ENCODE results near the gene OR51A2. TPM values are rescaled to one million over a fixed set of nuclear protein-coding genes. Genes with fewer than 3 reads are reported as not detected.

OR51A2 gene
- total RNA-seq, 2 donors from 2014 or later: not detected

- no peak for DNase-seq
- Mint-ChIP-seq H3K4me3 (no peak overlapping the region), H3K36me3 (ENCODE audit: low read depth) (no peaks in the 10 kb centered on the region), H3K4me1 (no peaks in the 10 kb centered on the region), H3K27ac (no peak overlapping the region), H3K27me3 (peaks cover 7% of the 10 kb centered on the region)
- no peaks in the 10 kb centered on the region for H3K9me3 ChIP-seq (ENCODE audit: control insufficient read depth, low read length, poor library complexity, severe bottlenecking)
- no peak for ATAC-seq
Measured at GRCh38 chr11:4932751-4933150, 22.8 kb downstream of the OR51A2 start.

DNA sequence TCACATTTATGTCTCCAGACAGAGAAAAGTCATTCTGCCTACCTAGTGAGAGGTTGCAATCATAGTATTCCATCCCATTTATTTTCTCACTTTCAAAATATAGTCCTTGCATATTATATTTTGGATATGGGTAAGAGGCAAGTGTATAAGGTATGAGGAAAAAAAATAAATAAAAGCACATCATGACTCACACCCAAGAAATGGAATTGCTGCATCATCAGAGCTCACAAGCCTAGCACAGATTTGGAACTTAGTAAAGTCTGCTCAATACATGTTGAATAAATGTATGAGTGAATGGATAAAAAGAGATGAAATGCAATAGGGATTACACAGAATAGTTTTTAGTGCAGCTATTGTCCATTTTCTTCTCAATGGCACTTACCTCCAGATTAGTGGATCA, 28.9 kb downstream of the OR51A2 start:
- Mint-ChIP-seq H3K4me1 (no peaks in the 10 kb centered on the region), H3K4me3 (no peak overlapping the region)

GRCh38 chr11:4924239-4924638, 31.3 kb downstream of the OR51A2 start, which contains the start of gene OR51G1:
TSS of gene OR51G1 (minus strand) at chr11:4924339. CDS start at chr11:4924339, 0 bp downstream.
- H3K9me3 ChIP-seq (ENCODE audit: control insufficient read depth, low read length, poor library complexity, severe bottlenecking): no peaks in the 10 kb centered on the region
- Mint-ChIP-seq H3K27me3 (no peaks in the 10 kb centered on the region), H3K36me3 (ENCODE audit: low read depth) (no peaks in the 10 kb centered on the region), H3K4me1 (no peaks in the 10 kb centered on the region), H3K27ac (no peak within 1 kb of the TSS), H3K4me3 (no peak within 1 kb of the TSS)
- no peak for DNase-seq
- no peak for ATAC-seq

More for the DNA sequence above, 28.9 kb downstream of the OR51A2 start:
- DNase-seq (no peak), ATAC-seq (no peak)
- no peak overlapping the region for H3K27ac Mint-ChIP-seq
- H3K27me3 Mint-ChIP-seq: no peaks in the 10 kb centered on the region
- no peaks in the 10 kb centered on the region for H3K9me3 ChIP-seq (ENCODE audit: control insufficient read depth, low read length, poor library complexity, severe bottlenecking)
- no peaks in the 10 kb centered on the region for H3K36me3 Mint-ChIP-seq (ENCODE audit: low read depth)

GRCh38 chr11:4922304-4922703, 33.2 kb downstream of the OR51A2 start:
- ATAC-seq: no peak
- Mint-ChIP-seq H3K27ac (no peak overlapping the region), H3K36me3 (ENCODE audit: low read depth) (no peaks in the 10 kb centered on the region), H3K4me1 (no peaks in the 10 kb centered on the region), H3K27me3 (no peaks in the 10 kb centered on the region), H3K4me3 (no peak overlapping the region)
- no peaks in the 10 kb centered on the region for H3K9me3 ChIP-seq (ENCODE audit: control insufficient read depth, low read length, poor library complexity, severe bottlenecking)
- no peak for DNase-seq

- Mint-ChIP-seq H3K4me3 (no peak overlapping the region), H3K4me1 (no peaks in the 10 kb centered on the region), H3K27ac (no peak overlapping the region), H3K36me3 (ENCODE audit: low read depth) (no peaks in the 10 kb centered on the region), H3K27me3 (no peaks in the 10 kb centered on the region)
- DNase-seq (no peak), ATAC-seq (no peak)
- no peaks in the 10 kb centered on the region for H3K9me3 ChIP-seq (ENCODE audit: control insufficient read depth, low read length, poor library complexity, severe bottlenecking)
Measured at GRCh38 chr11:4921796-4922195, 33.7 kb downstream of the OR51A2 start.

DNA sequence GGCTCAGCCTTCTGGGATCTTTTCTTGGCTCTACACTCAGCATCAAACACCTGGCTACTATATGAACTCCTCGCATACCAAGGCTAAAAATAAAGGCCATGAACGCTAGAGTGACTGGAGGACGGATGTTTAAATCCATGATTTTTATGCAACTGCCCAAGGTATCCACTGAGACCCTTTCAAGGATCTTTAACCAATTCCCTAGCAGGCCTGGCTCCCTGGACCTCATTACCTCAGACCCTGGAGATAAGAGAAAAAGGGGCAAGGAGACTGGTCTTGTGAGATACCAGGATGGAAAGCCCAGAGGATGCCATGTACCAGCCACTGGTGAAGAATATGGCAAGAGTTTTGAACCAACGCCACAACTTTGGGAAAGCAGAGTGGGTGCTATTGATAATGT, 36.3 kb downstream of the OR51A2 start, which contains the start of gene OR51G2:
OR51G2 (minus strand) TSS at position 101 of the 400 bp plus-strand sequence. CDS start 3,687 bp downstream, outside the sequence.
- ATAC-seq (no peak), DNase-seq (no peak)
- H3K36me3 Mint-ChIP-seq (ENCODE audit: low read depth): no peaks in the 10 kb centered on the region
- H3K27ac Mint-ChIP-seq: no peak within 1 kb of the TSS
- no peaks in the 10 kb centered on the region for H3K27me3 Mint-ChIP-seq
- no peak within 1 kb of the TSS for H3K4me3 Mint-ChIP-seq
- no peaks in the 10 kb centered on the region for H3K9me3 ChIP-seq (ENCODE audit: control insufficient read depth, low read length, poor library complexity, severe bottlenecking)
- no peaks in the 10 kb centered on the region for H3K4me1 Mint-ChIP-seq

GRCh38 chr11:4916581-4916980, 38.9 kb downstream of the OR51A2 start:
- Mint-ChIP-seq H3K27me3 (peaks cover 7% of the 10 kb centered on the region), H3K36me3 (ENCODE audit: low read depth) (no peaks in the 10 kb centered on the region), H3K4me3 (no peak overlapping the region), H3K4me1 (no peaks in the 10 kb centered on the region), H3K27ac (no peak overlapping the region)
- DNase-seq (no peak), ATAC-seq (no peak)
- H3K9me3 ChIP-seq (ENCODE audit: control insufficient read depth, low read length, poor library complexity, severe bottlenecking): no peaks in the 10 kb centered on the region

Other genes with a start within 250 kb of the OR51A2 start
- not detected for gene OR51F1, start 185.8 kb downstream of the OR51A2 start, total RNA-seq
- not detected for gene OR52R1, start 151.3 kb downstream of the OR51A2 start, total RNA-seq
- not detected for gene OR51F2, start 134.4 kb downstream of the OR51A2 start, total RNA-seq
- gene OR51S1, start 106.5 kb downstream of the OR51A2 start, total RNA-seq: not detected
- not detected for gene OR51T1, start 73.8 kb downstream of the OR51A2 start, total RNA-seq
- gene OR51A7, start 51.9 kb downstream of the OR51A2 start, total RNA-seq: not detected
- not detected for gene OR51G2, start 36.4 kb downstream of the OR51A2 start, total RNA-seq
- not detected for gene OR51G1, start 31.4 kb downstream of the OR51A2 start, total RNA-seq
- gene OR51A4, start 8.1 kb downstream of the OR51A2 start, total RNA-seq: not detected
- not detected for gene OR51L1, start 39.1 kb upstream of the OR51A2 start, total RNA-seq
- not detected for gene OR52J3, start 90.8 kb upstream of the OR51A2 start, total RNA-seq
- not detected for gene OR52E2, start 103.9 kb upstream of the OR51A2 start, total RNA-seq
- not detected for gene OR52E1, start 113.9 kb upstream of the OR51A2 start, total RNA-seq
- gene OR52A5, start 182.6 kb upstream of the OR51A2 start, total RNA-seq: not detected
- gene OR52A1, start 199.0 kb upstream of the OR51A2 start, total RNA-seq: not detected
- gene OR51V1, start 245.0 kb upstream of the OR51A2 start, total RNA-seq: not detected

All from T-helper 17 cell (primary cell).